MM.1S (cell line): Measurements from ENCODE around the gene TFDP1.

Experiments
- CTCF ChIP-seq: fragments of 300-600 bp; sonication (generic); IDR thresholded peaks from 2 replicates; pipeline ENCODE4 v1.5.1; 2016; ENCODE audit warnings: antibody characterized with exemption, low read length, mixed read lengths
- EZH2 ChIP-seq: fragments of 300-600 bp; sonication (generic); optimal IDR thresholded peaks from 2 replicates; pipeline ENCODE3; 2017; ENCODE audit warnings: low read depth, mild to moderate bottlenecking, antibody characterized with exemption, low read length, mixed read lengths
- EZH2phosphoT487 ChIP-seq: fragments of 300-600 bp; sonication (generic); IDR thresholded peaks from 2 replicates; pipeline ENCODE4 v1.6.1; 2018; ENCODE audit warnings: antibody characterized with exemption, low read length

GRCh38 chr13:113582841-113583631 is 1.5 kb upstream of the TFDP1 start:
- no peak for TF ChIP-seq CTCF
- TF ChIP-seq EZH2, result no peak
- no peak for TF ChIP-seq EZH2phosphoT487
